ENCODE measurements around the gene CREB5.
A peak's percentile ranks its signal among the peaks of the same experiment; 100 is the strongest.
"Not testable (repeated sequence)": the region's sequence is repeated elsewhere in the genome, so short reads cannot be mapped to it uniquely, and the experiment has no call there.

CREB5 gene

DNA sequence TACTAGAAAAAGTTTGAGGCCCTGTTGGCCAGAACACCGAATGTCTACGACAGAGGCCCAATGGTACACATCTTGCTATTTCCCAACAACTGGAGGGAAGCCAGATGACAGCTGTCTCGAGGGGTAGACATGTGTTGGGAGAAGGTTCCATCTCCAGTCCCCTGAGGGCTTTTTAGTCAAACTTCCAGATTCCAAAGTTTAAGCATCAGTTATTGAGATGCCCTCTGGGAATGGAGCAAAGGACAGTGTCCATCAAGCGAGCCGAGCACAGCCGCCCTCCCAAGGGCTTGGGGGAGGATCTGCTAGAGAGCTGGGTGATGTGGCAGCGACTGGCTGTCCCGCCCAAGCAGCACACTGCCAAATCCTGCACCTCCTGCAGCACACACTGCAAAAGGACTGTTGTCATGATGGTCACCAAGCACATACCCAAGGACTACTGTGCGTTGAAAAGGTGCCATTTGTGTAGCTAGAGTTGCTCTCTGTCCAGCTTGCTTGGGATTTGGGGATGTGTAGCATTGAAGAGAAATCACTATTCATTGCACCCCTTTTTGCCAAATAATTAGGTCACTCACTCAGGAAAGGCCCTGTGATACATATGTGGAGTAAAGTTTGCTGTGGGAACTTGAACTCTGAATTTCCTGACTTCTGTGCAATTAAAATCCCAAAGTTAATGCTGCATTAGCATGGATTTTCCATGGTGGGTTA, 381.2 kb downstream of the CREB5 start:
- DNase-seq: no peak

DNA sequence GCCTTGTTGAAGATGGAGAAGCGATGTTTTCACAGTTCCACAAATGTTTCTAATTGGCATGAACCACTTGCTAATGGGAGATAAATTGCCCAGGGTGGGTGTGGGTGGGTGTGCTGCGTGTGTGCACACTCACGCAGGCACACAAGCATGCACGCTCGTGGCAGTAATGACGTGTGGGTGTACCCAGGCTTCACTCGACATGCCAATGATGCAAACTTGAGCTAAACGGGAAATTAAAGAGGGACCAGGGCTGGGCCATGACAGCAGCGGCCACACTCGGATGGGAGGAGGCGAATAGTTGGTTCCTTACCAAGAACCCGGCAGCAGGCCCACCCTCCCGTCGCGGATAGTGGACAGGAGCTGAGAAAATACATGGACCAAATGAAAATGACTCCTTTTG, 386.0 kb downstream of the CREB5 start:
- DNase-seq: no peak

DNA sequence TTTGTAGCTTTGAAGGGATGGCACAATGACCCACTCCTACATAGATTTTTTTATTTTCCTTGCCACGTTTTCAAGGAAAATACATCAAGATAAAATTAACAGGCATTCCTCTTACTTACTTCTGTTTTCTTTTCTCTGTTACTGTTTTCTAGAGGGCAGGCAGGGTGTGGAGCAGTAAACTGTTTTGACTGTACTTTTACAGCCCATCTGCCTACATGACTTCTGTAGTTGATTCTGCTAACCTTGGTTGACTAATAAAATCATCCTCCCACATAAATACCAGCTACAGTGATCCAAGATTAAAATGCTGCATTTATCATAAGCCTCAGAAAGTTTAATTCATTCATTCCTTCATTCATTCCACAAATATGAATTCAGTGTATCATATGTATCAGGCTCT, 387.3 kb downstream of the CREB5 start:
- DNase-seq: no peak

DNA sequence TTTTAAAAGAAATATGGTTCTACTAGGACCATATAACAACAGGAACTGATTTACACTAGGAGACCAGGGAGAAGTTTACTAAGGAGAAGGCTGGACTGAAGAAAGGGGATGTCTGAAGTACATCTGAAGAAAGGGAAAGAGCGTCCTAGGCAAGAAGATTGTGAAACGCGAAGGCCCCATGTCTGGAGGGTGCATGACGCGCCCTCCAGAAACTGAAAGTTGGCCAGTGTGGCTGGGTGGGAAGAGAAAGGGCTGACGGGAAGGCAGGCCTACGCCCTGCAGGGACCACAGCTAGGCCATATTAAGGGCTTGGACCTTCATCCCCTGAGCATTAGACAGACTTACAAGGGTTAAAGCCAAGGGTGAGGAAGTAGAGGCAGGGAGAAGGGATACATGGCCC, 387.8 kb downstream of the CREB5 start:
- DNase-seq: peak; percentile 1 to 28

DNA sequence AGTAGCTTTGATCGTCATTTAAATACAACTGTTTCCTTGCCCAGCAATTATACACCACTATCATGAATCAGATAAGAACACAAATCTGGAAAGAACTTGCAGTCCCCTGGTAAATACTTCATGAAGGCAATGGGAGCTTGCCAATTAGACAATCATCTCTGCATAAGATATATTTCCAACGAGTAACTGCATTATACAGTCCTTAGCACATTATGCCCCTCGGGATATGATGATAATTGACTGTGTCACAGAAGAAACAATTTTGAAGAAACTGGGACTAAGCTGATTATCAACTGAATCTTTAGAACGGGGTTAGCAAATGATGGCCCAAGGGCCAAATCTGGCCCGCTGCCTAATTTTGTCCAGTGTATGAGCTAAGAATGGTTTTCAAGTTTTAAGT, 390.1 kb downstream of the CREB5 start:
- DNase-seq: no peak

DNA sequence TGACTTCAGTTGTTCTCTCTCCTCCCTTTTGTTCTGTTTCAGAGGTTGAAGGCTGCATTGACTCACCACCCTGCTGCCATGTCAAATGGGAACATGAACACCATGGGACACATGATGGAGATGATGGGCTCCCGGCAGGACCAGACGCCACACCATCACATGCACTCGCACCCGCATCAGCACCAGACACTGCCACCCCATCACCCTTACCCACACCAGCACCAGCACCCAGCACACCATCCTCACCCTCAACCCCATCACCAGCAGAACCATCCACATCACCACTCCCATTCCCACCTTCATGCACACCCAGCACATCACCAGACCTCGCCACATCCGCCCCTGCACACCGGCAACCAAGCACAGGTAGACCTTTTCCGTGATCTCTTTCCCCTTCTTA, 391.8 kb downstream of the CREB5 start:
- no peak for DNase-seq

DNA sequence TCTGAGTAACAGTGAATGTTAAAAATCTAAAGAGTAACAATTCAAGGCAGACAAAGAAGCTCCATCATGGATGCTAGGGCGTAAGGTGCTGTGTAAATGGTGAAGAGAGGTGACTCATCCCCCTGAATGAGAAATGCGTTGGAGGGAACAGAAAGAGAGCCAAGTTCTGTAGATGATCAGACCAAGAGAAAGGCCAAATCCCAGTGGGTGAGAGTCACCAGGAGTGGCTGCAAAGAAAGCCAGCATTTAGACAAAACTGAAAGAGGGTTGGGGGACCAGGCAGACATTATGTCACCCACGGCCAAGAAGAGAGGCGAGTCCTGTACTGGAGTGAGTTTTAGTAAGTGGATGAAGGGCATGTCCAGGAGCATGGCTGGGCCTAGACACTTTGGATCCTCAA, 392.7 kb downstream of the CREB5 start:
- DNase-seq: no peak

DNA sequence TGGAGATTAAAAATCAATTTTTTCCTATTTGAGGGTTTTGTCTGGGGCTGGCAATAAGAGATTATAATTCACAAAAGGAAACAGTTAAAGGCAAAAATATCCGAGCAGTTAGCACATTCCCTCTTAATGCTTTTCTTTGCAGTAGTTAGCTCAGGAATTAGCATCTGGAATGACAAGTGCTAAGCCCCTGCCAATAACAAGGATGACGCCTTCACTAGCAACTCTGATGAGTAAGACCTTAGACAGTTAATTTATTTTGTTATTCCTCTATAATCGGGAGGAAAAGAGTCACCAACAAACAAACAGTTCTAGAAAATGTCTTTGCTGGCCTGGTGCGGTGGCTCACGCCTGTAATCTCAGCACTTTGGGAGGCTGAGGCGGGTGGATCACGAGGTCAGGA, 394.5 kb downstream of the CREB5 start:
- DNase-seq: no peak

DNA sequence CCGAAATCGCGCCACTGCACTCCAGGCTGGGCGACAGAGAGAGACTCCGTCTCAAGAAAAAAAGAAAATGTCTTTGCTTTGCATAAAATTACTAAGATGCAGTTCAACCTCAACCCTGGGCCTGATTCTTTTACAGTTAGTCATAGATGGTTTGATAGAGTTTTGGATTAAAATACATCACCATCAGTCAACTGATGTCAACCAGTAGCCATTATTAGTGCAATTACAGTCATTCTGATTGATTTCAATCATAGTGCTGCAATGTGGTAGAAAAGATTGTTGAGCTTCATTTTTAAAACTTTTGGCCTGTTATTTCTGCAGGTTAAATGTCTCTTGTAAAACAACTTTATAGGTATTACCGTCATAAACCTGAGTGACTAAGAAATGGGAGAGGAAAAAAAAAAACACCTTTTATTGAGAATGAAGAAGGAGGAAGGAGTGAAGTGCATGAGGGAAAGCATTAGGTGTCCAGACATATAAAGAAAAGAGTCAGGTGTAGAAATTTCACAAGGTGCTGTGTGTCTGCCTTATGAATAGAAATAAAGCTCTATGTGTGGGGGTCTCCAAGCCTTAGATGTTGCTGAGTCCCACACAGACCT, 395.2 kb downstream of the CREB5 start:
- no peak for DNase-seq

DNA sequence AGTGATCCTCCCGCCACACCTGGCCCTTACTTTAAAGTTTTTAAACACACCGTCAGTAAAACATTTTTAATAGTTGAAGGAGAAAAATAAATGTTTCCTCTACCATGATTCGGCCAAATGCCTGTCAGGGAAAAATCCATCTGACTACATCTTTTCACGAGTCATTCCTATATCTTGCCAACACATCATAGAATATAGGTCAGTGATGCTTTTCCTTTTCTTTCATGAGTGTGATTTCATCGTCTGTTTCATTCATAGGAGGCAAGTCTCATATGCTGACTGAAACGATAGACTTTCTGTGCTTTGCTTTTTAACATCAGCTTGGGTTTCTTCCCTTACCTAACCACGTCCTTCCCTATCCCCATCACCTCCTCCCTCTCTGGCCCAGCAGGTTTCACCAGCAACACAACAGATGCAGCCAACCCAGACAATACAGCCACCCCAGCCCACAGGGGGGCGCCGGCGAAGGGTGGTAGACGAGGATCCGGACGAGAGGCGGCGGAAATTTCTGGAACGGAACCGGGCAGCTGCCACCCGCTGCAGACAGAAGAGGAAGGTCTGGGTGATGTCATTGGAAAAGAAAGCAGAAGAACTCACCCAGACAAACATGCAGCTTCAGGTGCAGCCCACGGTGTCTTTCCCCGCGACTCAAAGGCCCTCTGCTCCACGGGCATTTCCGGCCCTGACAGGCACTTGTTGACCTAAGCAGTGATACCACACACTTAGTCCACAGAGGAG, 396.6 kb downstream of the CREB5 start:
- peak in 1 of 2 donors; percentile 37 for DNase-seq

DNA sequence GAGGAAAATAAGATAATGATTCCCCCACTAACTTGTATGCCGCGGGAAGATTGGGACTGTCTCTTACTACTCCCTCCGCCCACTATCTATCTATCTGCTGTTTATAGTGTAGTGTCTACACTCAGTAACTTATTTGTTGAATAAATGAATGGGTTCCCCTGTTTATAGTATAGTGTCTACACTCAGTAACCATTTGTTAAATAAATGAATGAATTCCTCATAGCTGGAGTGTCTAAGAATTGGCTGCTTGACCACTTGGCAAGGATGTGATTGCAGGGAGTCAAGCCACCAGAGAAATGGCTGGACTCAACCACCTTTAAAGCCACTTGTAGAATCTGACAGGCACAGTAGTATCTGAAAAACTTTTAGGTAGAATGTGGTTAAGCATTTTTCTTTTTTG, 398.7 kb downstream of the CREB5 start:
- no peak for DNase-seq

DNA sequence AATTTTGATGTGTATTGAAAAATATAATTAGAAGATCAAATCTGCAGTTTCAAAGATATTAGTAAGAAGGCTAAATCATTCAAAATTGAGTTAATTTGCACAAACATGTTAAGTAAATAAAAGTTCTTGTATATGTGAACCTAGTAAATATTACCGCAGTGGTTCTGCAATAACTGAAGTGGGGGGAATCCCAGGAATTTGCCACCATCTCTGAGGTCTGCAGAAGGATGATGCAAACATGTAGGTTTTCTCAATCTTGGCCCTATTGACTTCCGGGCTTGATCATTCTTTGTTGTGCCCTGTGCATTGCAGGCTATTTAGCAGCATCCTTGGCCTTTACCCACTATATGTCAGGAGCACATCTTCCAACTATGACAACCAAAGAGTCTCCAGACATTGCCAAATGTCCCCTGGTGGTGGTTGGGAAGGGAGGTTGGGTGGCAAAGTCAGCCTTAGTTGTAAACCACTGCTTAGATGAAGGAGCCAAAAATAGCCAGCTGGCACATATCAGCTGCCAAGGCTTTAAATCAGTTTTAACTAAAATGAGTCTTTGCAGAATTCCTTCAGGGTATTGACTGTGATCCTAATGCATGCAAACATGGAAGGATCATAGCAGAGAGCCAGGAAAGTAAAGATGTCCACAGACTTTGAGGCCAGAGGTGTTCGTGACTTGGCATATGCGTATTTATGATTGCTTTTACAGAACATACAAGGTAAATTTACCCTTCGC, 399.5 kb downstream of the CREB5 start:
- no peak for DNase-seq

DNA sequence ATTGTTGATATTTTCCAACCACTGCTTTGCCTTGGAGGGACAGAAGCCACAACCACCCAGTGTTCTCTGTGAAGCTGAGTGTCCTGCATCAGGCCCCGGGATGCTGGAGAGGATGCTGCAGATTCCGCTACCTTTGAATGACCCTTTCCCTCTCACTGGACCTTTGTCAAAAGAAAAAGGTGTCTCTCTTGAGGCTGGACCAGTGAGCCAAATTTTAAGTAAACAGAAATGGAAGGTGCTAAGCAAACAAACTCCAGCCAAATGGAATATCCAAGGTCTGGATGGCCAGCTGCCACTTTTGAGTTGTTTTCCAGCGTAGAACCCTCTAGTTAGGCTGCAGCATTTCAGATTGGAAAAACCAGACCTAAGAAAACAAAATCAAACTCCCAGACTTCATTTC, 400.3 kb downstream of the CREB5 start:
- no peak for DNase-seq

DNA sequence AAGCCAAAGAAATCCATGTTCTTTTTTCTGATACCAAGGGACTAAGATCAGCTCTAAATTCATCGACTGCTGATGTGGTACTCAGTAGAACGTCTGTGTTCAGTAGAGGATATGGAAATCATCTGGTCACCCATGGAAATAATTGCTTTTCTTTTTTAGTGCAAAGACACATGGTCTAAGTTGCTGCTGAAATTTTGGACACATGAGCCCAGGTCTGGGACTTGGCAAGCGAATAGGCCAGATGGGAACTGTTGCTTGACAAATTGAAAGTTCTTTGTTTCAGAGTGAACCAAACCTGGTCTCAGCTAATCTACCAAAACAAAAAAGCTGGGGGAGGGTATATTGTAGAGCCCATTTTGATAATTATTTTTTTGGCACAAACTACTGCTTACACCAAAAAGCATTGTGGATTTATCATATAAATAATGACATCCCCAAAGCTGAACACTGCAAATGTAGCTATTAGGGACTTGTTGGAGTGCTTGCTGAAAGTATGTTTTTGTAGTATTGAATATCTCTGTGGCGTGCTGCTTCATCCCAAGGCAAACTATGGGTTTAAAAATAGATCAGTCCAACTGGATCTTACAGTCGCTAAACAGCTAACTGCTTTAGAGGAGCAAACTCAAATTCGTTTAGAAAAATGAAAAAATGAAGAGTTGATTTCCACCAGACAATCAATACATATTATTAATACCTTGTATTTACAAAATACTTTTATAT, 401.1 kb downstream of the CREB5 start:
- no peak for DNase-seq

DNA sequence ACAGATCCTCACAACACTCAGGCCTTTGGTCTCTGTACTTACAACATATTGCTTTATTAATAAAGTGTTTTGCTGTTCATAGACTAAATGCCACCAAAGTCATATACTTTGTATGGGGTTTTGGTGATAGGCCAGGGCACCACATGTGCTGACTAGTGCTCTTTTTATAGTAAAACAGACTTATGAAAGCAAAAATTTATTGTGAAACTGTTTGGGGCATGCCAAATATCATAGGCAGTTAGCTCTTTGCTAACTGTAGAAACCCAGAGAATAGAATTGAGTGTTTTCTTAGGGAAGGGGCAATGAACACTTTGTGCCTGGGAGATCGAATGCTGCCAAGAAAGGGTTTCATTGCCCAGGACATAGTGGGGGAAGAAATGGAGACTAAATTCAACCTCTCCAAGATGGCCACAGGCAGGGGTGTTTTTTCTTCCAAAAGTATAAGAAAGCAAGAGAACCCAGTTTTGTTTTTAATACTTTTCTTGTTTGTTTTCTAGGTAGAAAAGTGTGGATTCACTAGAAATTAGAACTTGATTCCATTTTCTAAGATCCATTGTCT, 403.1 kb downstream of the CREB5 start:
- DNase-seq: no peak

DNA sequence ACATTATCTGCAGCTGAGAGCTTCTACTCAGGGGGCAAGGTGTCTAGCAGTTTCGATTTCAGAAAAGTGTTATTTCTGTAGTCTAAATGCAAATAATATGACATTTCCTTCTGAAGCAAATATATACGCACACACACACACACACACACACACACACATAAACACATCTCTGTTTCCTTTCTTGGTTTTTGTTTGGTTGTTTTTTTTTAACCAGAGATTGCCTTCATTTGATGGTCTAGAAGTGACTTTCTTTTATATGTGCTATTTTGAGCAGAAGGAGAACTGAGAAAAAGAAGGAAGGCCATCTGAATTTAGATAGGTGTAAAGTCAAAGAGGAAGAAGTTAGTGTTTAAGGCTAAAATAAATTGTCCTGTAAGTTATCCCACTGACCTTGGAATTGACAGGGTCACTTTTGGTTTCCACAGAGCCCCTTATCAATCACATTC, 403.6 kb downstream of the CREB5 start:
- no peak for DNase-seq

DNA sequence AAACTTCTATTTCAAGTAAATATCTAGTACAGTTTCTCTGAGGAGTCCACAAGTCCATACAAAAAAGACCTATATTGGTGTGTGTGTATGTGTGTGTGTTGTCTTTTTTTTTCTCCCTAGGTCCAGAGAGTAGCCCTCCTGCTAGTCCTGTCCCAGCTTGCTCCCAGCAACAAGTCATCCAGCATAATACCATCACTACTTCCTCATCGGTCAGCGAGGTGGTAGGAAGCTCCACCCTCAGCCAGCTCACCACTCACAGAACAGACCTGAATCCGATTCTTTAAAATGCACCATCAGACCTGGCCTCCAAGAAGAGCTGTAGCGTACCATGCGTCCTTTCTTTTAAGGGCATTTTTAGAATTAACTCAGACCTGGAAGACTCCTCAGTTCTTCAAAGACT, 406.7 kb downstream of the CREB5 start:
- no peak for DNase-seq

DNA sequence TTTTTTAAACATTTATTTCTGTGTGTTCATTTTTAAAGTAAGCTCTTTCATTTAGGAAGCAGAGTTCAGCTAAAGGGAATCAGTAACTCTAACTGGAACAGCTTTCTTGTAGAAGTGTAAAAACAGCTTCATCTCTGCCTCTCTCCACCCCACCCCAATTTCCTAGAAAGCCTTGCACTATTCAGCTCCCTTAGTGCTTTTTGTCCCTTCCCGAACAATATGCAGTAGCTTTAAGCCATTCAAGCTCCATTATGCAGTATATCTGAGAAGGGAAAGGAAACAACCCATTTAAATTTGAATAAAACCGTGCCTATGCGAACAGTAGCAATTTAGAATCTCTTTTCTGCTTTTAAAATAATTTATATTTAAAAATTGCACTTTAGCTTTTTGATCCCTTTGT, 411.3 kb downstream of the CREB5 start:
- DNase-seq: no peak

DNA sequence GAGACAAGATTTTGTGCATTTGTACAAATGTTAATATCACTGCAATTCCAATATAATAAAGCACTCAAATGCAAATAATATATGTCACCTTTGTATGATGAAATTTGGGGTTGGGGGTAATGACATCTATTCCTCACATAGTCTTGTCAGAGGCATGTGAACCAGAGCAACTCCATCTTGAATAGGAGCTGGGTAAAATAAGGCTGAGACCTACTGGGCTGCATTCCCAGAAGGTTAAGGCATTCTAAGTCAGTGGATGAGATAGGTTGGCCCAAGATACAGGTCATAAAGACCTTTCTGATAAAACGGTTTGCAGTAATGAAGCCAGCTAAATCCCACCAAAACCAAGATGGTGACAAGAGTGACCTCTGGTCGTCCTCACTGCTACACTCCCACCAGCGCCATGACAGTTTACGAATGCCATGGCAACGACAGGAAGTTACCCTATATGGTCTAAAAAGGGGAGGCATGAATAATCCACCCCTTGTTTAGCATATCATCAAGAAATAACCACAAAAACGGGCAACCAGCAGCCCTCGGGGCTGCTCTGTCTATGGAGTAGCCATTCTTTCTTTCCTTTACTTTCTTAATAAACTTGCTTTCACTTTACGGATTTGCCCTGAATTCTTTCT, 413.6 kb downstream of the CREB5 start:
- DNase-seq: not testable (repeated sequence)

DNA sequence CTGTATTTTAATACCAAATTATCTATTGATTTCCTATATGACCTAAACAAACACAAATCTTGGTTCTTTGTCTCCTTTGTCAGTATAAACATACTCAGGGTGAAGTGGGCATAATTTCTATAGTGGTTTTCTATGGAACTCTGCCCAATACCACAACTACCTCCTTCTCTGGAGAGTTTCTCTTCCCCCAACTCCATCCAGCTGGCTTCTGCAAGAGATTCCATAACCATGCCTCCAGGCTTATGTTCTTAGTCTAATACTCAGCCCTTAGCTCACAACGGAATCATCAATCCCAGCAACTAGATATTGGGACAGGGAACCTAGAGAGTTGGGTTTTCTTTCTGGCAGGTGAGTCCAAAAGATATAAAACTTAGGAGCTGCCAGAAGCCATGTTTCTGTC, 418.5 kb downstream of the CREB5 start:
- no peak for DNase-seq

DNA sequence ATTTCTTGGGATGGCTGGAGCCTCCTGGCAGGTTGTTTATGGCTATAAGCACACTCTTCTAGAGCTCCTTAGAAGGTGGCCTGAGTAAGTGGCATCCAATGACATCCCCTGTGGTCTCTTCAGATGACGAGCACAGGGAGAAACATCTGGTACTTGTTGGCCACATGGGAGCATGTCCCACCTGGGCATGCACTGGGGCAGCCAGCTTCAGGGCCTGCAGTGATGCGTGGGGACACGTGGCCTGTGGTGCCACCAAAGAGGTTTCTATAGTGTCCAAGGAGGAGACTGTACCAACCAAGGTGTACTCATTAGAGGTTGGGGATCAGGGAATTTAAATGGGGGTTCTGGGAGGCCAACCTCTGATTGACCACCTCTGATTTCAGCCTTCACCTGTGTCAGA, 420.4 kb downstream of the CREB5 start:
- no peak for DNase-seq

DNA sequence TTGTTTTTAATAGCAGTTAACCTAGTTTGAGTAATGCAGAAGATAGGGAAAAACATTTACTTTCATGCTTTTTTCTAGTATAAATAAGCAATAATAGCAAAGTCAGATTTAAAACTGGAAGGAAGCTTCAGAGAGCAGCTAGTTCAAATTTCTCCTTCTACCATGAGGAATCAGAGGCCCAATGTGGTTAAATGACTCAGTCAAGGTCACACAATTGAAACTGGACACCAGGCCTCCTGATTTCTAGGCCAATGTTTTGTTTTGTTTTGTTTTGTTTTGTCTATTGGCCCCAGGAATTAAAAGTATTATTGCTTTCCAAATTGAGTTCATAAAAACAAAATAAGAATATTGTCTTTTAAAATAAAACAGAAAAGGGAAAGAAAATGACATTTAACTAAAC, 423.5 kb downstream of the CREB5 start:
- no peak for DNase-seq
